Thymus (tissue), 11 donors: ENCODE results near the gene BLMH. TPM values are rescaled to one million over a fixed set of nuclear protein-coding genes. Genes with fewer than 3 reads are reported as not detected.

ENCODE experiments used
- DNase-seq, 9 donors: peaks; one replicate each; pipeline ENCODE4 v3.0.0-alpha.2; 2013; ENCODE audit warnings: low spot score in 9 of 9, low read depth in 6 of 9, missing footprints in 1 of 9
- H3K27ac ChIP-seq, 2 donors: one replicate each; pipeline ENCODE4 v1.5.1; 2013; ENCODE audit warnings: control low read depth in 1 of 2, low read depth in 1 of 2, low read length in 1 of 2, mild to moderate bottlenecking in 1 of 2, moderate library complexity in 1 of 2
- H3K27me3 ChIP-seq, 2 donors: one replicate each; pipeline ENCODE4 v1.5.1; 2013; ENCODE audit warnings: low read length in 1 of 2; ENCODE audit not compliant: control insufficient read depth in 2 of 2, insufficient read depth in 1 of 2
- H3K36me3 ChIP-seq, 2 donors: one replicate each; pipeline ENCODE4 v1.5.1; 2013; ENCODE audit warnings: low read length in 1 of 2, mild to moderate bottlenecking in 1 of 2, moderate library complexity in 1 of 2; ENCODE audit not compliant: control insufficient read depth in 2 of 2, insufficient read depth in 2 of 2
- H3K4me1 ChIP-seq, 2 donors: one replicate each; pipeline ENCODE4 v1.5.1; 2013; ENCODE audit warnings: low read length in 2 of 2; ENCODE audit not compliant: control insufficient read depth in 2 of 2, insufficient read depth in 2 of 2
- H3K4me3 ChIP-seq, 2 donors: one replicate each; pipeline ENCODE4 v1.5.1; 2013; ENCODE audit warnings: low read length in 2 of 2, control low read depth in 1 of 2, mild to moderate bottlenecking in 1 of 2
- H3K9me3 ChIP-seq, 2 donors: one replicate each; pipeline ENCODE4 v1.5.1; 2013; ENCODE audit warnings: low read length in 1 of 2, mild to moderate bottlenecking in 1 of 2; ENCODE audit not compliant: control insufficient read depth in 2 of 2, insufficient read depth in 1 of 2
- WGBS: extraction: QIAGEN DNeasy Blood & Tissue Kit; methylation state at CpG from one replicate; pipeline ENCODE4 v1.1.7; 2013; 5-methylcytosine and 5-hydroxymethylcytosine counted together
- polyA plus RNA-seq: library from polyadenylated mRNA; stranded (reverse); fragments of 200-250 nt; gene quantifications from one replicate; pipeline ENCODE4 v1.2.3, GENCODE V29; 2013
- total RNA-seq: library from RNA; stranded (reverse); fragments of 120-200 nt; gene quantifications from one replicate; pipeline ENCODE4 v1.2.4, GENCODE V29; 2013
- donor health status: healthy.

BLMH gene
- total and polyA plus RNA-seq, 2 donors = 33.3 to 37.6 TPM

- Histone ChIP-seq H3K4me1 (no peaks in the 10 kb centered on the region), H3K9me3 (peaks cover 0 to 12% of the 10 kb centered on the region in 2 donors), H3K36me3 (no peaks in the 10 kb centered on the region), H3K27me3 (no peaks in the 10 kb centered on the region), H3K4me3 (no peak overlapping the region), H3K27ac (no peak overlapping the region)
- 97% methylated on average over 4 of the region's 4 CpGs for WGBS
- no peak for DNase-seq
Measured at GRCh38 chr17:30297715-30298114, 6.0 kb upstream of the BLMH start.

GRCh38 chr17:30296499-30297080 is 4.8 kb upstream of the BLMH start:
- H3K27me3 ChIP-seq = peaks cover 0 to 6% of the 10 kb centered on the region in 2 donors
- H3K27ac ChIP-seq = no peak overlapping the region
- peaks cover 0 to 12% of the 10 kb centered on the region in 2 donors for H3K9me3 ChIP-seq
- DNase-seq = no peak
- peaks cover 3 to 5% of the 10 kb centered on the region in 2 donors for H3K4me1 ChIP-seq
- no peak overlapping the region for H3K4me3 ChIP-seq
- WGBS = 81% methylated on average over 5 of the region's 5 CpGs
- H3K36me3 ChIP-seq = no peaks in the 10 kb centered on the region

- 39% methylated on average over 17 of the region's 17 CpGs for WGBS
Measured at GRCh38 chr17:30292286-30292858, 628 bp upstream of the BLMH start.

GRCh38 chr17:30290696-30291542 is 825 bp downstream of the BLMH start:
- WGBS = 5% methylated on average over 22 of the region's 22 CpGs
- peak in 4 of 9 donors; percentile 8 to 21 (median 16) for DNase-seq

More at GRCh38 chr17:30292286-30292858, 628 bp upstream of the BLMH start:
- DNase-seq = peak in 3 of 9 donors; percentile 5 to 23 (median 7)
- H3K27me3 ChIP-seq = peaks cover 0 to 6% of the 10 kb centered on the region in 2 donors
- H3K4me1 ChIP-seq = peaks cover 8 to 16% of the 10 kb centered on the region in 2 donors
- H3K27ac ChIP-seq = peak overlapping the region in 1 of 2 donors; percentile 33
- H3K9me3 ChIP-seq = peaks cover 0 to 6% of the 10 kb centered on the region in 2 donors
- peaks cover 0 to 10% of the 10 kb centered on the region in 2 donors for H3K36me3 ChIP-seq
- peak overlapping the region; percentile 90 to 91 for H3K4me3 ChIP-seq

GRCh38 chr17:30290077-30290476 is 1.7 kb downstream of the BLMH start:
- H3K27ac ChIP-seq = no peak overlapping the region
- no peaks in the 10 kb centered on the region for H3K9me3 ChIP-seq
- H3K4me3 ChIP-seq = no peak overlapping the region
- 93% methylated on average over 2 of the region's 2 CpGs for WGBS
- H3K27me3 ChIP-seq = peaks cover 0 to 6% of the 10 kb centered on the region in 2 donors
- H3K36me3 ChIP-seq = peaks cover 12 to 31% of the 10 kb centered on the region in 2 donors
- peaks cover 8 to 16% of the 10 kb centered on the region in 2 donors for H3K4me1 ChIP-seq
- DNase-seq = no peak

More at GRCh38 chr17:30290696-30291542, 825 bp downstream of the BLMH start:
- H3K27me3 ChIP-seq = peaks cover 0 to 6% of the 10 kb centered on the region in 2 donors
- peaks cover 8 to 16% of the 10 kb centered on the region in 2 donors for H3K4me1 ChIP-seq
- H3K36me3 ChIP-seq = peaks cover 8 to 23% of the 10 kb centered on the region in 2 donors
- H3K27ac ChIP-seq = no peak overlapping the region
- H3K4me3 ChIP-seq = peak overlapping the region; percentile 90 to 91
- no peaks in the 10 kb centered on the region for H3K9me3 ChIP-seq

GRCh38 chr17:30279156-30279555 is 12.6 kb downstream of the BLMH start:
- DNase-seq = no peak
- no peak overlapping the region for H3K4me3 ChIP-seq
- H3K27me3 ChIP-seq = no peaks in the 10 kb centered on the region
- no peak overlapping the region for H3K27ac ChIP-seq
- no peaks in the 10 kb centered on the region for H3K4me1 ChIP-seq
- H3K36me3 ChIP-seq = peaks cover 7 to 68% of the 10 kb centered on the region in 2 donors
- H3K9me3 ChIP-seq = no peaks in the 10 kb centered on the region

GRCh38 chr17:30278032-30278431 is 13.7 kb downstream of the BLMH start:
- peak in 2 of 9 donors; percentile 7 to 31 for DNase-seq
- H3K36me3 ChIP-seq = peaks cover 15 to 69% of the 10 kb centered on the region in 2 donors

GRCh38 chr17:30275911-30276310 is 15.8 kb downstream of the BLMH start:
- Histone ChIP-seq H3K4me1 (no peaks in the 10 kb centered on the region), H3K9me3 (no peaks in the 10 kb centered on the region)

More at GRCh38 chr17:30278032-30278431, 13.7 kb downstream of the BLMH start:
- no peaks in the 10 kb centered on the region for H3K27me3 ChIP-seq
- no peak overlapping the region for H3K27ac ChIP-seq
- no peaks in the 10 kb centered on the region for H3K4me1 ChIP-seq
- H3K9me3 ChIP-seq = no peaks in the 10 kb centered on the region
- no peak overlapping the region for H3K4me3 ChIP-seq

GRCh38 chr17:30274887-30275286 is 16.9 kb downstream of the BLMH start:
- Histone ChIP-seq H3K4me3 (no peak overlapping the region), H3K27me3 (no peaks in the 10 kb centered on the region), H3K36me3 (peaks cover 26 to 70% of the 10 kb centered on the region in 2 donors), H3K9me3 (no peaks in the 10 kb centered on the region), H3K27ac (no peak overlapping the region), H3K4me1 (no peaks in the 10 kb centered on the region)
- WGBS = 98% methylated on average over 3 of the region's 3 CpGs
- DNase-seq = no peak

More at GRCh38 chr17:30275911-30276310, 15.8 kb downstream of the BLMH start:
- H3K27me3 ChIP-seq = no peaks in the 10 kb centered on the region
- peaks cover 28 to 72% of the 10 kb centered on the region in 2 donors for H3K36me3 ChIP-seq
- H3K27ac ChIP-seq = no peak overlapping the region
- DNase-seq = no peak
- WGBS = 97% methylated on average over 2 of the region's 2 CpGs
- no peak overlapping the region for H3K4me3 ChIP-seq
